GM20431 (cell line): ENCODE data around the gene SLC29A4.

Experiments used
- in situ Hi-C: fragments of 300-500 bp; cut with MseI, MboI; formaldehyde crosslinking; loops from one replicate; pipeline ENCODE4 v1.15.0; 2020; ENCODE audit warnings: low sequenced_read_pairs; ENCODE audit not compliant: unreplicated experiment

The SLC29A4 gene

GRCh38 chr7:5349437-5350173 is 66.9 kb downstream of the SLC29A4 start:
- in situ Hi-C loops = loop anchor here (25.0 kb wide), 1 partner anchor 113 kb away; no protein-coding TSS in a partner anchor

- in situ Hi-C loops = loop anchor here (25.0 kb wide), 1 partner anchor 112 kb away; no protein-coding TSS in a partner anchor
Measured at GRCh38 chr7:5350174-5350463, 67.4 kb downstream of the SLC29A4 start.

GRCh38 chr7:5350600-5351385 is 68.0 kb downstream of the SLC29A4 start:
- in situ Hi-C loops = loop anchor here (25.0 kb wide), 1 partner anchor 112 kb away; no protein-coding TSS in a partner anchor

- in situ Hi-C loops = loop anchor here (25.0 kb wide), 1 partner anchor 111 kb away; no protein-coding TSS in a partner anchor
Measured at GRCh38 chr7:5351507-5352265, 68.9 kb downstream of the SLC29A4 start.

GRCh38 chr7:5352440-5353010 is 69.8 kb downstream of the SLC29A4 start:
- in situ Hi-C loops = loop anchor here (25.0 kb wide), 1 partner anchor 110 kb away; no protein-coding TSS in a partner anchor

GRCh38 chr7:5354460-5355232 is 71.9 kb downstream of the SLC29A4 start:
- in situ Hi-C loops = loop anchor here (25.0 kb wide), 1 partner anchor 108 kb away; no protein-coding TSS in a partner anchor
